ENCODE data around the gene LRRC4.

Gene LRRC4

GRCh38 chr7:127993317-127993716 lies 37.9 kb downstream of the LRRC4 start:
- TF ChIP-seq CTCF (IDR thresholded peaks at IDR 0.05; ENCODE audit: control extremely low read depth, extremely low read depth, low read depth, missing control alignments), result no peak
- DNase-seq (ENCODE audit: extremely low spot score), result no peak
- CTCF ChIA-PET, result no interaction called here
- POLR2A ChIA-PET, result no interaction called here

GRCh38 chr7:127988751-127989150 lies 42.5 kb downstream of the LRRC4 start:
- ChIA-PET CTCF (interaction anchor here (0.9 to 1.5 kb wide), 3 partner anchors 9 to 12 kb away, joined by 3 to 4 read pairs (median 3); no protein-coding TSS in a partner anchor), POLR2A (no interaction called here)
- no peak for TF ChIP-seq CTCF (IDR thresholded peaks at IDR 0.05; ENCODE audit: control extremely low read depth, extremely low read depth, low read depth, missing control alignments)
- DNase-seq (ENCODE audit: extremely low spot score), result no peak

- DNase-seq (ENCODE audit: extremely low spot score), result no peak
- CTCF ChIA-PET, result no interaction called here
- TF ChIP-seq CTCF (IDR thresholded peaks at IDR 0.05; ENCODE audit: control extremely low read depth, extremely low read depth, low read depth, missing control alignments), result no peak
- POLR2A ChIA-PET, result no interaction called here
Measured at GRCh38 chr7:127986581-127987521, 44.4 kb downstream of the LRRC4 start.

- CTCF ChIA-PET, result interaction anchor here (1.0 kb wide), 1 partner anchor 12 kb away, joined by 3 read pairs; no protein-coding TSS in a partner anchor
- no peak for TF ChIP-seq CTCF (IDR thresholded peaks at IDR 0.05; ENCODE audit: control extremely low read depth, extremely low read depth, low read depth, missing control alignments)
Measured at GRCh38 chr7:127983804-127984332, 47.4 kb downstream of the LRRC4 start.

GRCh38 chr7:127981965-127982364 lies 49.3 kb downstream of the LRRC4 start:
- POLR2A ChIA-PET, result no interaction called here
- DNase-seq (ENCODE audit: extremely low spot score), result no peak
- no peak for TF ChIP-seq CTCF (IDR thresholded peaks at IDR 0.05; ENCODE audit: control extremely low read depth, extremely low read depth, low read depth, missing control alignments)
- CTCF ChIA-PET, result interaction anchor here (1.5 to 1.6 kb wide), 2 partner anchors 8 to 9 kb away, joined by 4 to 5 read pairs; no protein-coding TSS in a partner anchor

More at GRCh38 chr7:127983804-127984332, 47.4 kb downstream of the LRRC4 start:
- POLR2A ChIA-PET, result no interaction called here
- no peak for DNase-seq (ENCODE audit: extremely low spot score)

- TF ChIP-seq CTCF (IDR thresholded peaks at IDR 0.05; ENCODE audit: control extremely low read depth, extremely low read depth, low read depth, missing control alignments), result no peak
- POLR2A ChIA-PET, result no interaction called here
- DNase-seq (ENCODE audit: extremely low spot score), result no peak
- CTCF ChIA-PET, result interaction anchor here (0.7 to 2.2 kb wide), 4 partner anchors 7 to 134 kb away, joined by 3 to 5 read pairs (median 4); no protein-coding TSS in a partner anchor
Measured at GRCh38 chr7:127980901-127981300, 50.3 kb downstream of the LRRC4 start.

Data from GM10248 (cell line).